CD14-positive monocyte (primary cell): ENCODE measurements around the gene HMCN2. TPM values are rescaled to one million over a fixed set of nuclear protein-coding genes. Genes with fewer than 3 reads are reported as not detected.

Source experiments
- DNase-seq, 3 donors: peaks; one replicate each; pipeline ENCODE4 v3.0.0-alpha.2; 2011 to 2022
- H2AFZ ChIP-seq: 2 replicates; pipeline ENCODE4 v1.6.0; 2012; ENCODE audit warnings: mild to moderate bottlenecking, low read depth, low read length, inconsistent platforms; ENCODE audit not compliant: insufficient read depth, poor library complexity, severe bottlenecking
- H3K27ac ChIP-seq, 2 donors: 1 replicate in 1 of 2; 2 replicates in 1 of 2; pipeline ENCODE4 v1.5.1; 2012 to 2013; ENCODE audit warnings: low read length in 2 of 2, control low read depth in 1 of 2, inconsistent platforms in 1 of 2, low read depth in 1 of 2, mild to moderate bottlenecking in 1 of 2
- H3K27me3 ChIP-seq, 2 donors: one replicate each; pipeline versions ENCODE4 v1.6.0 to v1.6.1; 2011 to 2013; ENCODE audit warnings: low read length in 2 of 2; ENCODE audit not compliant: control insufficient read depth in 2 of 2, insufficient read depth in 2 of 2
- H3K36me3 ChIP-seq, 2 donors: replicated peaks in 1 of 2; 1 replicate in 1 of 2; 2 replicates in 1 of 2; pipeline versions ENCODE4 v1.5.1 to v1.6.1; 2012 to 2013; ENCODE audit warnings: low read length in 2 of 2, control low read depth in 1 of 2, inconsistent platforms in 1 of 2, mild to moderate bottlenecking in 1 of 2; ENCODE audit not compliant: insufficient read depth in 2 of 2, control insufficient read depth in 1 of 2
- H3K4me1 ChIP-seq, 2 donors: 1 replicate in 1 of 2; 2 replicates in 1 of 2; pipeline versions ENCODE4 v1.5.1 to v1.6.1; 2012 to 2013; ENCODE audit warnings: low read length in 2 of 2, control low read depth in 1 of 2, inconsistent platforms in 1 of 2, mild to moderate bottlenecking in 1 of 2, moderate library complexity in 1 of 2; ENCODE audit not compliant: insufficient read depth in 2 of 2, control insufficient read depth in 1 of 2
- H3K4me2 ChIP-seq: replicated peaks from 2 replicates; pipeline ENCODE3; 2012; ENCODE audit warnings: low read length, moderate library complexity, mild to moderate bottlenecking; ENCODE audit not compliant: poor library complexity, severe bottlenecking; ENCODE audit errors: extremely low read depth
- H3K4me3 ChIP-seq, 3 experiments: fragments of 200-600 bp in 1 of 3; sonication (generic) in 1 of 3; replicated peaks in 1 of 3; 1 replicate in 2 of 3; 2 replicates in 1 of 3; pipeline ENCODE4 v1.5.1; 2011 to 2013; ENCODE audit warnings: low read length in 3 of 3, mild to moderate bottlenecking in 3 of 3, control low read depth in 2 of 3, low read depth in 2 of 3, inconsistent platforms in 1 of 3, moderate library complexity in 1 of 3
- H3K79me2 ChIP-seq: 2 replicates; pipeline ENCODE4 v1.6.0; 2012; ENCODE audit warnings: mild to moderate bottlenecking, control low read depth, inconsistent platforms, low read length, moderate library complexity; ENCODE audit not compliant: insufficient read depth
- H3K9ac ChIP-seq: 2 replicates; pipeline ENCODE4 v1.6.0; 2017; ENCODE audit warnings: low read length, mild to moderate bottlenecking; ENCODE audit not compliant: insufficient read depth, poor library complexity, severe bottlenecking
- H3K9me3 ChIP-seq, 2 donors: replicated peaks in 1 of 2; 1 replicate in 1 of 2; 2 replicates in 1 of 2; pipeline versions ENCODE4 v1.5.1 to v1.6.1; 2012 to 2013; ENCODE audit warnings: low read length in 2 of 2, control low read depth in 1 of 2; ENCODE audit not compliant: control insufficient read depth in 1 of 2, insufficient read depth in 1 of 2
- H4K20me1 ChIP-seq: 2 replicates; pipeline ENCODE4 v1.6.0; 2012; ENCODE audit warnings: mild to moderate bottlenecking, low read length, control low read depth, moderate library complexity; ENCODE audit not compliant: insufficient read depth
- H3K27ac Mint-ChIP-seq, 7 donors: one replicate each; pipeline ENCODE4 v1.8.0; 2020; ENCODE audit warnings: mild to moderate bottlenecking in 7 of 7, mixed read lengths in 7 of 7, moderate library complexity in 6 of 7, inconsistent platforms in 2 of 7
- H3K27me3 Mint-ChIP-seq, 3 donors: one replicate each; pipeline ENCODE4 v1.8.0; 2021 to 2022; ENCODE audit warnings: low read depth in 3 of 3, mild to moderate bottlenecking in 3 of 3, mixed read lengths in 3 of 3, moderate library complexity in 3 of 3, inconsistent platforms in 1 of 3
- H3K36me3 Mint-ChIP-seq, 2 donors: one replicate each; pipeline ENCODE4 v1.8.0; 2020; ENCODE audit warnings: mixed read lengths in 2 of 2, inconsistent platforms in 1 of 2, mild to moderate bottlenecking in 1 of 2
- H3K4me1 Mint-ChIP-seq: one replicate; pipeline ENCODE4 v1.8.0; 2020; ENCODE audit warnings: mild to moderate bottlenecking, mixed read lengths
- H3K4me3 Mint-ChIP-seq, 2 donors: one replicate each; pipeline ENCODE4 v1.8.0; 2020; ENCODE audit warnings: mild to moderate bottlenecking in 2 of 2, mixed read lengths in 2 of 2, moderate library complexity in 1 of 2
- H3K9me3 Mint-ChIP-seq, 7 donors: one replicate each; pipeline ENCODE4 v1.8.0; 2020 to 2022; ENCODE audit warnings: mixed read lengths in 7 of 7, mild to moderate bottlenecking in 6 of 7, moderate library complexity in 6 of 7, inconsistent platforms in 2 of 7
- WGBS: methylation state at CpG from one replicate; pipeline ENCODE4 v1.1.5; 2013; ENCODE audit warnings: missing lambda C conversion rate; ENCODE audit not compliant: insufficient coverage; 5-methylcytosine and 5-hydroxymethylcytosine counted together
- intact Hi-C, 2 donors: fragments of 100-400 bp; cut with micrococcal nuclease; formaldehyde crosslinking; loops; one replicate each; pipeline versions ENCODE4 v1.15.0 to v1.15.1; 2023
- polyA plus RNA-seq, 3 donors: library from polyadenylated mRNA; depleted of rRNA in 1 of 3; unstranded in 2 of 3; stranded (reverse) in 1 of 3; fragments of 300-500 nt in 2 of 3; fragments of >200 nt in 1 of 3; fragmentation: Illumina TruSeq in 2 of 3; gene quantifications; 1 replicate in 2 of 3; 2 replicates in 1 of 3; pipeline ENCODE4 v1.2.3, GENCODE V29; 2012 to 2021
- TF ChIP-seq, protein P1 (sequence below): fragments of 200-600 bp; IDR thresholded peaks from one replicate; pipeline ENCODE4 v1.8.0; 2022; ENCODE audit warnings: antibody characterized with exemption, mild to moderate bottlenecking

HMCN2 gene
- polyA plus RNA-seq, 3 donors: not detected

- H3K9ac ChIP-seq: no peak overlapping the region
- intact Hi-C loops: no loop called here
- DNase-seq: no peak
- WGBS: 91% methylated on average over 21 of the region's 23 CpGs
- no peak overlapping the region for H3K4me2 ChIP-seq
- Mint-ChIP-seq H3K4me3 (no peak overlapping the region), H3K27ac (peak overlapping the region in 1 of 7 donors; percentile 46), H3K9me3 (no peaks in the 10 kb centered on the region), H3K27me3 (peaks cover 0 to 5% (median 5%) of the 10 kb centered on the region in 3 donors), H3K4me1 (no peaks in the 10 kb centered on the region), H3K36me3 (no peaks in the 10 kb centered on the region)
- H3K36me3 ChIP-seq: no peaks in the 10 kb centered on the region
- H3K4me3 ChIP-seq: no peak overlapping the region
- H2AFZ ChIP-seq: no peak overlapping the region
- no peaks in the 10 kb centered on the region for H3K79me2 ChIP-seq
- H4K20me1 ChIP-seq: no peaks in the 10 kb centered on the region
- no peak overlapping the region for H3K27ac ChIP-seq
- no peaks in the 10 kb centered on the region for H3K27me3 ChIP-seq
- TF ChIP-seq, protein P1, sequence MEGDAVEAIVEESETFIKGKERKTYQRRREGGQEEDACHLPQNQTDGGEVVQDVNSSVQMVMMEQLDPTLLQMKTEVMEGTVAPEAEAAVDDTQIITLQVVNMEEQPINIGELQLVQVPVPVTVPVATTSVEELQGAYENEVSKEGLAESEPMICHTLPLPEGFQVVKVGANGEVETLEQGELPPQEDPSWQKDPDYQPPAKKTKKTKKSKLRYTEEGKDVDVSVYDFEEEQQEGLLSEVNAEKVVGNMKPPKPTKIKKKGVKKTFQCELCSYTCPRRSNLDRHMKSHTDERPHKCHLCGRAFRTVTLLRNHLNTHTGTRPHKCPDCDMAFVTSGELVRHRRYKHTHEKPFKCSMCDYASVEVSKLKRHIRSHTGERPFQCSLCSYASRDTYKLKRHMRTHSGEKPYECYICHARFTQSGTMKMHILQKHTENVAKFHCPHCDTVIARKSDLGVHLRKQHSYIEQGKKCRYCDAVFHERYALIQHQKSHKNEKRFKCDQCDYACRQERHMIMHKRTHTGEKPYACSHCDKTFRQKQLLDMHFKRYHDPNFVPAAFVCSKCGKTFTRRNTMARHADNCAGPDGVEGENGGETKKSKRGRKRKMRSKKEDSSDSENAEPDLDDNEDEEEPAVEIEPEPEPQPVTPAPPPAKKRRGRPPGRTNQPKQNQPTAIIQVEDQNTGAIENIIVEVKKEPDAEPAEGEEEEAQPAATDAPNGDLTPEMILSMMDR: no peak
- no peaks in the 10 kb centered on the region for H3K4me1 ChIP-seq
- H3K9me3 ChIP-seq: no peaks in the 10 kb centered on the region
These were observed 37.4 kb downstream of the HMCN2 start for GRCh38 chr9:130302785-130303612.

- intact Hi-C loops: no loop called here
- Mint-ChIP-seq H3K27ac (no peak overlapping the region), H3K36me3 (no peaks in the 10 kb centered on the region), H3K4me1 (no peaks in the 10 kb centered on the region), H3K9me3 (no peaks in the 10 kb centered on the region), H3K4me3 (no peak overlapping the region), H3K27me3 (peaks cover 0 to 5% (median 5%) of the 10 kb centered on the region in 3 donors)
- H3K9me3 ChIP-seq: no peaks in the 10 kb centered on the region
- no peak overlapping the region for H3K27ac ChIP-seq
- TF ChIP-seq, protein P1: no peak
- H3K4me2 ChIP-seq: no peak overlapping the region
- H3K4me1 ChIP-seq: no peaks in the 10 kb centered on the region
- DNase-seq: no peak
- H2AFZ ChIP-seq: no peak overlapping the region
- no peaks in the 10 kb centered on the region for H3K36me3 ChIP-seq
- no peak overlapping the region for H3K4me3 ChIP-seq
- 80% methylated on average over 14 of the region's 17 CpGs for WGBS
- H3K79me2 ChIP-seq: no peaks in the 10 kb centered on the region
- H4K20me1 ChIP-seq: no peaks in the 10 kb centered on the region
- H3K27me3 ChIP-seq: no peaks in the 10 kb centered on the region
- no peak overlapping the region for H3K9ac ChIP-seq
These were observed 38.1 kb downstream of the HMCN2 start for GRCh38 chr9:130303613-130304055.
